ENCODE results near the gene KRT73. TPM values are rescaled to one million over a fixed set of nuclear protein-coding genes. Genes with fewer than 3 reads are reported as not detected.

The KRT73 gene
- total and polyA plus RNA-seq, 9 of the 15 experiments (the other 6 are each of a cell fraction or from before 2014, with no cell fraction given): 0.09 to 0.18 (median 0.13) TPM; not detected in 5

DNA sequence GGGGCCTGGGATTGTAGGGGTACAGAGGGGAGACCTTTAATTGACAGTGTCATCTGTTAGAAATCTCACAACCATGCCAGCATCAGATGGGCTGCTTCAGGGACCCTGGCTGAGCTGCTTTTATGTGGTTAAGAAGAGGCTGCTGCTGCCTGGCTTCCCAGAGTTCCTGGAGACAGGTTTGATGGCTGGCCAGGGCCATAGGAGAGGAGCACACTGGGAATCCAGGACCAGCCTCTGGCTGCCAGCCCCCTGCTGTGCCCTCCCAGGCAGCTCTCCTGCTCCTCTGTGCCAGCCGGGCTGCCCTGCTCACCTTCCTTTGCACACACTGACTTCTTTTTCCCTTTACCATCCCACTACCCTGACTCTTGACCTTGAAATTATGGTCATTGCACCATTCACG lies 507 bp upstream of the KRT73 start:
- Histone ChIP-seq H3K79me2 (ENCODE audit: control insufficient read depth, insufficient read depth, low read length) (no peaks in the 10 kb centered on the region), H3K9me3 (replicated peaks; ENCODE audit: control insufficient read depth, insufficient read depth, low read depth, low read length) (no peaks in the 10 kb centered on the region), H3K9ac (ENCODE audit: insufficient read depth in 1 of 2, low read depth in 2 of 2, low read length in 2 of 2) (no peak overlapping the region), H3K27ac (ENCODE audit: extremely low read depth, low read depth, low read length) (no peak overlapping the region), H3K36me3 (ENCODE audit: control insufficient read depth, insufficient read depth, low read length) (no peaks in the 10 kb centered on the region), H3K4me3 (no peak overlapping the region), H3K27me3 (ENCODE audit: control insufficient read depth in 2 of 2, insufficient read depth in 2 of 2, low read length in 2 of 2) (peaks cover 7 to 29% of the 10 kb centered on the region in 2 experiments; a peak in 4 of 5 replicates), H3K4me1 (replicated peaks in 1 of 2; ENCODE audit: control insufficient read depth in 2 of 2, insufficient read depth in 2 of 2, low read length in 2 of 2) (no peaks in the 10 kb centered on the region), H4K20me1 (replicated peaks; ENCODE audit: control insufficient read depth, insufficient read depth, low read length) (no peaks in the 10 kb centered on the region), H3K9me1 (ENCODE audit: control insufficient read depth, insufficient read depth, low read length) (no peaks in the 10 kb centered on the region), H3K4me2 (ENCODE audit: insufficient read depth, low read length) (no peak overlapping the region), H2AFZ (ENCODE audit: low read depth, low read length) (no peak overlapping the region)
- POLR2A ChIA-PET: no interaction called here
- TF ChIP-seq PML (IDR thresholded peaks at IDR 0.05; ENCODE audit: low read length) (no peak), ZNF347 (CRISPR knock-in tag; IDR thresholded peaks at IDR 0.05; ENCODE audit: low read depth) (no peak), ESRRA (IDR thresholded peaks at IDR 0.05; ENCODE audit: borderline replicate concordance, low read depth) (no peak), E2F3 (CRISPR knock-in tag; IDR thresholded peaks at IDR 0.05) (no peak), ZNF551 (CRISPR knock-in tag; IDR thresholded peaks at IDR 0.05) (no peak)
- TF ChIP-seq, protein P1, sequence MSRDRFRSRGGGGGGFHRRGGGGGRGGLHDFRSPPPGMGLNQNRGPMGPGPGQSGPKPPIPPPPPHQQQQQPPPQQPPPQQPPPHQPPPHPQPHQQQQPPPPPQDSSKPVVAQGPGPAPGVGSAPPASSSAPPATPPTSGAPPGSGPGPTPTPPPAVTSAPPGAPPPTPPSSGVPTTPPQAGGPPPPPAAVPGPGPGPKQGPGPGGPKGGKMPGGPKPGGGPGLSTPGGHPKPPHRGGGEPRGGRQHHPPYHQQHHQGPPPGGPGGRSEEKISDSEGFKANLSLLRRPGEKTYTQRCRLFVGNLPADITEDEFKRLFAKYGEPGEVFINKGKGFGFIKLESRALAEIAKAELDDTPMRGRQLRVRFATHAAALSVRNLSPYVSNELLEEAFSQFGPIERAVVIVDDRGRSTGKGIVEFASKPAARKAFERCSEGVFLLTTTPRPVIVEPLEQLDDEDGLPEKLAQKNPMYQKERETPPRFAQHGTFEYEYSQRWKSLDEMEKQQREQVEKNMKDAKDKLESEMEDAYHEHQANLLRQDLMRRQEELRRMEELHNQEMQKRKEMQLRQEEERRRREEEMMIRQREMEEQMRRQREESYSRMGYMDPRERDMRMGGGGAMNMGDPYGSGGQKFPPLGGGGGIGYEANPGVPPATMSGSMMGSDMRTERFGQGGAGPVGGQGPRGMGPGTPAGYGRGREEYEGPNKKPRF (IDR thresholded peaks at IDR 0.05; ENCODE audit: low read depth, low read length): no peak
- TF ChIP-seq, protein P2, sequence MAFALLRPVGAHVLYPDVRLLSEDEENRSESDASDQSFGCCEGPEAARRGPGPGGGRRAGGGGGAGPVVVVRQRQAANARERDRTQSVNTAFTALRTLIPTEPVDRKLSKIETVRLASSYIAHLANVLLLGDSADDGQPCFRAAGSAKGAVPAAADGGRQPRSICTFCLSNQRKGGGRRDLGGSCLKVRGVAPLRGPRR (CRISPR knock-in tag; IDR thresholded peaks at IDR 0.05): no peak
- DNase-seq (ENCODE audit: extremely low read depth in 1 of 4, low spot score in 3 of 4): no peak
- BruUV-seq (replicated peaks): no TSS peak
- no peak for ATAC-seq
- in situ Hi-C loops (cut with MboI) (no loop called here), intact Hi-C loops (cut with micrococcal nuclease) (no loop called here)
- CTCF ChIA-PET (ENCODE audit: low intra/inter-chr PET ratio): interaction anchor here (0.7 kb wide), 1 partner anchor 251 kb away, joined by 3 read pairs; no protein-coding TSS in a partner anchor
- WGBS (ENCODE audit: insufficient coverage, low coverage, missing lambda C conversion rate): 11% methylated on average over 2 of the region's 2 CpGs
- FAIRE-seq: no peak
